Activated naive CD4-positive, alpha-beta T cell treated with anti-CD3 and anti-CD28 coated beads, Interleukin-2, amount 10 ng/mL, durations not matched to agents 7 days and 5 days (primary cell): ENCODE results near the gene JAK1.
A peak's percentile ranks its signal among the peaks of the same experiment; 100 is the strongest.
"Not testable (repeated sequence)": the region's sequence is repeated elsewhere in the genome, so short reads cannot be mapped to it uniquely, and the experiment has no call there.

Experiments used
- CTCF ChIA-PET: fragments of 350-600 bp; sonication (Branson Sonifier 250); formaldehyde crosslinking; loops from one replicate; lab custom pipeline; 2021; ENCODE audit warnings: antibody characterized with exemption; lab: Charles Lee
- DNase-seq: peaks from one replicate; pipeline ENCODE4 v3.0.0-alpha.2; 2020
- H3K27ac Mint-ChIP-seq: one replicate; pipeline ENCODE4 v1.8.0; 2021; ENCODE audit warnings: mild to moderate bottlenecking, moderate library complexity, mixed read lengths
- H3K27me3 Mint-ChIP-seq: one replicate; pipeline ENCODE4 v1.8.0; 2021; ENCODE audit warnings: mild to moderate bottlenecking, mixed read lengths
- H3K36me3 Mint-ChIP-seq: one replicate; pipeline ENCODE4 v1.8.0; 2021; ENCODE audit warnings: mixed read lengths
- H3K4me1 Mint-ChIP-seq: one replicate; pipeline ENCODE4 v1.8.0; 2021; ENCODE audit warnings: mixed read lengths
- H3K4me3 Mint-ChIP-seq: one replicate; pipeline ENCODE4 v1.8.0; 2021; ENCODE audit warnings: mild to moderate bottlenecking, moderate library complexity, mixed read lengths
- H3K9me3 Mint-ChIP-seq: one replicate; pipeline ENCODE4 v1.8.0; 2021; ENCODE audit warnings: mixed read lengths

JAK1 gene

GRCh38 chr1:64822621-64823020, 143.7 kb downstream of the JAK1 start:
- H3K4me3 Mint-ChIP-seq = no peak overlapping the region
- peak overlapping the region; percentile 20 for H3K27ac Mint-ChIP-seq
- peaks cover 4% of the 10 kb centered on the region for H3K27me3 Mint-ChIP-seq
- CTCF ChIA-PET = interaction anchor here (1.2 to 2.6 kb wide), 6 partner anchors 11 to 576 kb away, joined by 3 to 14 read pairs (median 6); no protein-coding TSS in a partner anchor
- peaks cover 15% of the 10 kb centered on the region for H3K4me1 Mint-ChIP-seq
- peaks cover under 1% of the 10 kb centered on the region for H3K9me3 Mint-ChIP-seq
- DNase-seq = no peak
- no peaks in the 10 kb centered on the region for H3K36me3 Mint-ChIP-seq

GRCh38 chr1:64820572-64820971, 145.8 kb downstream of the JAK1 start:
- CTCF ChIA-PET, H3K4me3 Mint-ChIP-seq, H3K36me3 Mint-ChIP-seq, H3K9me3 Mint-ChIP-seq, H3K27ac Mint-ChIP-seq, DNase-seq, H3K27me3 Mint-ChIP-seq, H3K4me1 Mint-ChIP-seq: not testable (repeated sequence)

DNA sequence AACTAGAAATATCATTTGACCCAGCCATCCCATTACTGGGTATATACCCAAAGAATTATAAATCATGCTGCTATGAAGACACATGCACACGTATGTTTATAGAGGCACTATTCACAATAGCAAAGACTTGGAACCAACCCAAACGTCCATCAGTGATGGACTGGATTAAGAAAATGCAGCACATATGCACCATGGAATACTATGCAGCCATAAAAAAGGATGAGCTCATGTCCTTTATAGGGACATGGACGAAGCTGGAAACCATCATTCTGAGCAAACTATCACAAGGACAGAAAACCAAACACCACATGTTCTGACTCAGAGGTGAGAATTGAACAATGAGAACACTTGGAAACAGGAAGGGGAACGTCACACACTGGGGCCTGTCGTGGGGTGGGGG, 149.0 kb downstream of the JAK1 start:
- H3K27ac Mint-ChIP-seq, H3K4me1 Mint-ChIP-seq, H3K36me3 Mint-ChIP-seq, DNase-seq, H3K27me3 Mint-ChIP-seq, H3K4me3 Mint-ChIP-seq, CTCF ChIA-PET, H3K9me3 Mint-ChIP-seq: not testable (repeated sequence)

GRCh38 chr1:64814427-64814826, 151.9 kb downstream of the JAK1 start:
- no peak overlapping the region for H3K4me3 Mint-ChIP-seq
- peaks cover 5% of the 10 kb centered on the region for H3K9me3 Mint-ChIP-seq
- H3K27me3 Mint-ChIP-seq = peaks cover 4% of the 10 kb centered on the region
- CTCF ChIA-PET = no interaction called here
- H3K27ac Mint-ChIP-seq = no peak overlapping the region
- no peak for DNase-seq
- no peaks in the 10 kb centered on the region for H3K4me1 Mint-ChIP-seq
- H3K36me3 Mint-ChIP-seq = no peaks in the 10 kb centered on the region

- no peaks in the 10 kb centered on the region for H3K9me3 Mint-ChIP-seq
- no peak overlapping the region for H3K27ac Mint-ChIP-seq
- H3K4me1 Mint-ChIP-seq = no peaks in the 10 kb centered on the region
- CTCF ChIA-PET = no interaction called here
- DNase-seq = no peak
- H3K4me3 Mint-ChIP-seq = no peak overlapping the region
- no peaks in the 10 kb centered on the region for H3K27me3 Mint-ChIP-seq
- no peaks in the 10 kb centered on the region for H3K36me3 Mint-ChIP-seq
Observed at GRCh38 chr1:64811131-64811530, 155.2 kb downstream of the JAK1 start.

- Mint-ChIP-seq H3K4me1 (no peaks in the 10 kb centered on the region), H3K27me3 (no peaks in the 10 kb centered on the region), H3K36me3 (no peaks in the 10 kb centered on the region), H3K27ac (no peak overlapping the region), H3K4me3 (no peak overlapping the region), H3K9me3 (no peaks in the 10 kb centered on the region)
- CTCF ChIA-PET = no interaction called here
- DNase-seq = no peak
Observed at GRCh38 chr1:64810001-64810400, 156.3 kb downstream of the JAK1 start.

DNA sequence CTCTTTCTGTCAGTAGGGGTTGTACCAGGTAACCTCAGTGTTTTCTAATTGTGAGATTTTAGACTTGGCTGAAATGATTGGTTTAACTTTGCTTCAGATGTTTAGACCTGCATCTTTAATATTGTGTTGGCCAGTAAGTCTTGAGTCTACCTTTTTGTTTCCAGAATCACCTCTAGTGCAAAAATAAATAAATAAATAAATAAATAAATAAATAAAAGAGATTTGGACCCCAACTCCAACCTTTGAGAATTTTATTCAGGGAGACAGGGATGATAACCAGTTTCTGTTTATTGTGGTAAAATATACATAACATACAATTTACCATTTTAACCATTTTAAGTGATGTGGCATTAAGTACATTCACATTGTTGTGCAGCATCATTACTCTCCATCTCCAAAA, 157.0 kb downstream of the JAK1 start:
- Mint-ChIP-seq H3K27me3 (no peaks in the 10 kb centered on the region), H3K9me3 (no peaks in the 10 kb centered on the region), H3K27ac (no peak overlapping the region), H3K4me3 (no peak overlapping the region), H3K36me3 (no peaks in the 10 kb centered on the region), H3K4me1 (no peaks in the 10 kb centered on the region)
- CTCF ChIA-PET = no interaction called here
- no peak for DNase-seq

GRCh38 chr1:64801851-64802523, 164.4 kb downstream of the JAK1 start:
- no peak overlapping the region for H3K27ac Mint-ChIP-seq
- no peak for DNase-seq
- CTCF ChIA-PET = no interaction called here
- H3K27me3 Mint-ChIP-seq = no peaks in the 10 kb centered on the region
- H3K36me3 Mint-ChIP-seq = no peaks in the 10 kb centered on the region
- H3K4me1 Mint-ChIP-seq = no peaks in the 10 kb centered on the region
- H3K9me3 Mint-ChIP-seq = no peaks in the 10 kb centered on the region
- H3K4me3 Mint-ChIP-seq = no peak overlapping the region

- DNase-seq = no peak
- H3K27ac Mint-ChIP-seq = no peak overlapping the region
- no peaks in the 10 kb centered on the region for H3K36me3 Mint-ChIP-seq
- H3K27me3 Mint-ChIP-seq = no peaks in the 10 kb centered on the region
- H3K4me1 Mint-ChIP-seq = no peaks in the 10 kb centered on the region
- CTCF ChIA-PET = no interaction called here
- H3K9me3 Mint-ChIP-seq = no peaks in the 10 kb centered on the region
- H3K4me3 Mint-ChIP-seq = no peak overlapping the region
Observed at GRCh38 chr1:64798872-64799271, 167.5 kb downstream of the JAK1 start.

GRCh38 chr1:64790832-64791487, 175.4 kb downstream of the JAK1 start:
- Mint-ChIP-seq H3K4me1 (no peaks in the 10 kb centered on the region), H3K27me3 (no peaks in the 10 kb centered on the region), H3K4me3 (no peak overlapping the region), H3K9me3 (peaks cover 13% of the 10 kb centered on the region), H3K27ac (no peak overlapping the region), H3K36me3 (peaks cover 4% of the 10 kb centered on the region)
- no peak for DNase-seq
- CTCF ChIA-PET = no interaction called here
